ENCODE results near the gene RYR1. TPM values are rescaled to one million over a fixed set of nuclear protein-coding genes. Genes with fewer than 3 reads are reported as not detected.

RYR1 gene
- total RNA-seq, 2 donors from 2014 or later, result 0.33 to 1.0 TPM

DNA sequence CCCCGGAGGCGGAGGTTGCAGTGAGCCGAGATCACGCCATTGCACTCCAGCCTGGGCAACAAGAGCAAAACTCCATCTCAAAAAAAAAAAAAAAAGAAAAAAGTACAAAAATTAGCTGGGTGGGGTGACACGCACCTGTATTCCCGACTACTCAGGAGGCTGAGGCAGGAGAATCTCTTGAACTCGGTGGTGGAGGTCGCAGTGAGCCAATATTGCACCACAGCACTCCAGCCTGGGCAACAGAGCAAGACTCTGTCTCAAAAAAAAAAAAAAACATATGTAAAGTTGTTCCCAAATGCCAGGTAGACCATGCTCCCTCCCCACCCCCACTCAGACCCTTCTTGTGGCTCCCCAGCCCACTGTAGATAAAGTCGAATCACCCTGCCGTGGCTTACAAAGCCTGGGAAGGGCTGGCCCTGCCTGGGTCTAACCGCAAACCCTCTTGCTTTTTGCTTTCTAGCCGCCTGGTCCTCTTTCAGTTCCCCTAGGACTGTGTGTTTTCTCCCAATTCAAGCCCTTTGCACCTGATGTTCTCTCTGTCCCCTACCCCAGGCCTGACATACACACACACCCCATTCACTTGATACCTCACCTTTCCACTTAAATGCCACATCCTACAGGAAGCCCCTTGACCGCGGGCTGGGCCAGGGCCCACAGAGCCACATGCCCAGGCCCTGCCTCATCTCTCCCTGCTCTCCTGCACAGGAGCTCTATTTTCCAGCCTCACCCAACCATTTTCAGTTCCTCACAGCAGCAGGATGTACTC, 149.9 kb downstream of the RYR1 start:
- no peaks in the 10 kb centered on the region for H3K4me1 ChIP-seq
- no peaks in the 10 kb centered on the region for H3K27me3 ChIP-seq
- no peaks in the 10 kb centered on the region for H3K9me3 ChIP-seq
- no peak overlapping the region for H3K27ac ChIP-seq
- H3K36me3 ChIP-seq (replicated peaks in 1 of 2; ENCODE audit: insufficient read depth in 1 of 2, low read depth in 2 of 2), result no peaks in the 10 kb centered on the region
- no peak for TF ChIP-seq POLR2A (IDR thresholded peaks at IDR 0.05)
- TF ChIP-seq, protein P1, sequence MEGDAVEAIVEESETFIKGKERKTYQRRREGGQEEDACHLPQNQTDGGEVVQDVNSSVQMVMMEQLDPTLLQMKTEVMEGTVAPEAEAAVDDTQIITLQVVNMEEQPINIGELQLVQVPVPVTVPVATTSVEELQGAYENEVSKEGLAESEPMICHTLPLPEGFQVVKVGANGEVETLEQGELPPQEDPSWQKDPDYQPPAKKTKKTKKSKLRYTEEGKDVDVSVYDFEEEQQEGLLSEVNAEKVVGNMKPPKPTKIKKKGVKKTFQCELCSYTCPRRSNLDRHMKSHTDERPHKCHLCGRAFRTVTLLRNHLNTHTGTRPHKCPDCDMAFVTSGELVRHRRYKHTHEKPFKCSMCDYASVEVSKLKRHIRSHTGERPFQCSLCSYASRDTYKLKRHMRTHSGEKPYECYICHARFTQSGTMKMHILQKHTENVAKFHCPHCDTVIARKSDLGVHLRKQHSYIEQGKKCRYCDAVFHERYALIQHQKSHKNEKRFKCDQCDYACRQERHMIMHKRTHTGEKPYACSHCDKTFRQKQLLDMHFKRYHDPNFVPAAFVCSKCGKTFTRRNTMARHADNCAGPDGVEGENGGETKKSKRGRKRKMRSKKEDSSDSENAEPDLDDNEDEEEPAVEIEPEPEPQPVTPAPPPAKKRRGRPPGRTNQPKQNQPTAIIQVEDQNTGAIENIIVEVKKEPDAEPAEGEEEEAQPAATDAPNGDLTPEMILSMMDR (IDR thresholded peaks at IDR 0.05), result no peak
- DNase-seq (no peak), ATAC-seq (no peak)
- intact Hi-C loops (cut with DNase I), result no loop called here
- 82 to 86% methylated on average over 14 of the region's 14 CpGs for WGBS, 2 donors
- no peak overlapping the region for H3K4me3 ChIP-seq

GRCh38 chr19:38583985-38584305, 150.5 kb downstream of the RYR1 start:
- WGBS, 2 donors, result 76 to 81% methylated on average over 3 to 4 of the region's 4 CpGs
- Histone ChIP-seq H3K36me3 (replicated peaks in 1 of 2; ENCODE audit: insufficient read depth in 1 of 2, low read depth in 2 of 2) (no peaks in the 10 kb centered on the region), H3K27ac (no peak overlapping the region), H3K4me3 (no peak overlapping the region), H3K4me1 (no peaks in the 10 kb centered on the region), H3K9me3 (no peaks in the 10 kb centered on the region), H3K27me3 (no peaks in the 10 kb centered on the region)
- DNase-seq (no peak), ATAC-seq (no peak)
- no peak for TF ChIP-seq POLR2A (IDR thresholded peaks at IDR 0.05)
- TF ChIP-seq, protein P1 (IDR thresholded peaks at IDR 0.05), result no peak
- intact Hi-C loops (cut with DNase I), result no loop called here

DNA sequence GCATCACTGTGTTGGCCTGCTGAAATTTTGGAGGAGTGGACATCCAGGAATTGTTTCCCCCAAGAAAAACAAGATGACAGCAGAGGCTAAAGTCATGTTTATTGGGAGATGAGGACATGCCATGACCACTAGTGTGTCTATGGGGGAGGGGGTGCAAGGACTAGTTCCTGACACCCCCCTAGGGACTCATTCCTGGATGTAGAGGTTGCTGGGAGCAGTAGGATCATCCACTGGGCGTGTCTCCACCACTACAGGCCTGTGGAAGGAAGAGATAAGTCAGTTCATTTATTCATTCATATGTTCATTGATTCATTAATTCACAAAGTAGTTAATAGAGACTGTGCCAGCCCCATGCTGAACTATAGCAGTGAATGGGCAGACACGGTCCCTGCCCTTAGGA, 154.1 kb downstream of the RYR1 start:
- WGBS, 2 donors, result 70 to 86% methylated on average over 2 of the region's 2 CpGs
- ATAC-seq, result no peak
- DNase-seq, result no peak
- Histone ChIP-seq H3K4me3 (no peak overlapping the region), H3K27me3 (no peaks in the 10 kb centered on the region), H3K9me3 (no peaks in the 10 kb centered on the region), H3K27ac (no peak overlapping the region), H3K4me1 (no peaks in the 10 kb centered on the region), H3K36me3 (replicated peaks in 1 of 2; ENCODE audit: insufficient read depth in 1 of 2, low read depth in 2 of 2) (no peaks in the 10 kb centered on the region)
- intact Hi-C loops (cut with DNase I), result no loop called here
- no peak for TF ChIP-seq POLR2A (IDR thresholded peaks at IDR 0.05)
- TF ChIP-seq, protein P1 (IDR thresholded peaks at IDR 0.05), result no peak

DNA sequence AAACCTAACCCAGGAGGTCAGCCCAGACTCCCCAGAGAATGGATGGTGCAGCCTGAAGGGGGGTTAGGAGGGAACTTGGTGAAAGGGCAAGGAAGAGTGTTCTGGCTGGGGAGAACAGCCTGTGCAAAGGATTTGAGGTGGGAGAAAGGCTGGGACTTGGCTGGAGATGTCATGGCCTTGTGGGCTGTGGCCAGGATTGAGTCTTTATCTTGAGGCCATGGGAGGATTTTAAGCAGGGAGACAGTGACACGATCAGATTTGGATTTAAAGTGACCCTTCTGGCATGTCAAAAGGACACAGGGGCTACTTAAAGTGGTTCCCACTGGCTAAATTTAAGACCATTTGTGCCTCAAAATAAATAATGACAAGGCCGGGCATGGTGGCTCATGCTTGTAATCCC, 154.6 kb downstream of the RYR1 start:
- Histone ChIP-seq H3K4me1 (no peaks in the 10 kb centered on the region), H3K9me3 (no peaks in the 10 kb centered on the region), H3K27me3 (no peaks in the 10 kb centered on the region), H3K36me3 (replicated peaks in 1 of 2; ENCODE audit: insufficient read depth in 1 of 2, low read depth in 2 of 2) (no peaks in the 10 kb centered on the region), H3K27ac (no peak overlapping the region), H3K4me3 (no peak overlapping the region)
- DNase-seq (no peak), ATAC-seq (no peak)
- TF ChIP-seq, protein P1 (IDR thresholded peaks at IDR 0.05), result no peak
- no peak for TF ChIP-seq POLR2A (IDR thresholded peaks at IDR 0.05)
- 30 to 68% methylated on average over 2 of the region's 2 CpGs for WGBS, 2 donors
- intact Hi-C loops (cut with DNase I), result no loop called here

DNA sequence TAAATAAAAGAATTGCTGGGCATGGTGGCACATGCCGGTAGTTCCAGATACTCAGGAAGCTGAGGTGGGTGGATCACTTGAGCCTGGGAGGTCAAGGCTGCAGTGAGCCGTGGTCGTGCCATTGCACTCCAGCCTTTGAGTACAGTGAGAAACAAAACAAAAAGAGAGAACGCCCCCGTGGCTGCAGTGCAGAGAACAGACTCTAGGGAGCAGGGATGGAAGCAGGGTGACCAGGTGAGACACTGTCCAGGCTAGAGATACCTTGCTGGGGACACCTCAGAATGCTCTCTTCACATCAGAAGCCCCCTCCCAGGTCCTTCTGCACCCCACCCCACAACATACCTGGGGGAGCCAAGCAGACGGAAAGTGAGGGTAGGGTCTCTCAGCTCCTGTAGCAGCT, 159.4 kb downstream of the RYR1 start:
- Histone ChIP-seq H3K36me3 (replicated peaks in 1 of 2; ENCODE audit: insufficient read depth in 1 of 2, low read depth in 2 of 2) (no peaks in the 10 kb centered on the region), H3K27me3 (no peaks in the 10 kb centered on the region), H3K9me3 (no peaks in the 10 kb centered on the region), H3K4me1 (peaks cover 7% of the 10 kb centered on the region), H3K27ac (no peak overlapping the region), H3K4me3 (no peak overlapping the region)
- ATAC-seq (no peak), DNase-seq (no peak)
- 64% methylated on average over 6 of the region's 6 CpGs for WGBS, 2 donors
- TF ChIP-seq POLR2A (IDR thresholded peaks at IDR 0.05), result no peak
- TF ChIP-seq, protein P1 (IDR thresholded peaks at IDR 0.05), result no peak
- intact Hi-C loops (cut with DNase I), result no loop called here

Measured in body of pancreas (tissue), 4 donors.